ENCODE data around the gene PLEK2.
"Not testable (repeated sequence)": the region's sequence is repeated elsewhere in the genome, so short reads cannot be mapped to it uniquely, and the experiment has no call there.

PLEK2 gene

DNA sequence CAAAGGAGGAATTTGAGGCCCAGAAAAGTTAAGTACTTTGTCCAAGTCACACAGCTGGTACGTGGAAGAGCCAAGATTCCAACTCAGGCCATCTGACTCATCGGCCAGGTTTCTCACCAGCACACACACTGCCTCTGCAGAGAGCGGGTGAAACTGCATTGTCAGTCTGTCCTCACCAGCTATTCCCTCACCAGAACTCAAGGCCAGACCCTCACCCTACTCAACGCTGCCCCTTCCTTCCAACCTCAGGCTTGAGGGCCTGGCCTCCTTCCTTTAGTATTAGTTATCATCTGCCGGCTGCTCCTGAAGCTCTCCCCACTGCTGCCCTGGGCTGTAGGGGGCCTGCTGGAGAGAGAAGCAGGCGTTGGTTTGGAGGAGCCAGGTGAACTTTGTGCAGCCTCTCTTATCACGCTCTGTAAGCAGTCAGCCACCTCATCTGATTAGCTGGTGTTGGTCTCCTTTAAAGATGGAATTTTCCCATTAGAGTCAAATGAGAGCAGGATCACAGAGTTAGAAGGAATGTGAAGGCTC is 16.6 kb upstream of the PLEK2 start:
- DNase-seq: peak; percentile 56

DNA sequence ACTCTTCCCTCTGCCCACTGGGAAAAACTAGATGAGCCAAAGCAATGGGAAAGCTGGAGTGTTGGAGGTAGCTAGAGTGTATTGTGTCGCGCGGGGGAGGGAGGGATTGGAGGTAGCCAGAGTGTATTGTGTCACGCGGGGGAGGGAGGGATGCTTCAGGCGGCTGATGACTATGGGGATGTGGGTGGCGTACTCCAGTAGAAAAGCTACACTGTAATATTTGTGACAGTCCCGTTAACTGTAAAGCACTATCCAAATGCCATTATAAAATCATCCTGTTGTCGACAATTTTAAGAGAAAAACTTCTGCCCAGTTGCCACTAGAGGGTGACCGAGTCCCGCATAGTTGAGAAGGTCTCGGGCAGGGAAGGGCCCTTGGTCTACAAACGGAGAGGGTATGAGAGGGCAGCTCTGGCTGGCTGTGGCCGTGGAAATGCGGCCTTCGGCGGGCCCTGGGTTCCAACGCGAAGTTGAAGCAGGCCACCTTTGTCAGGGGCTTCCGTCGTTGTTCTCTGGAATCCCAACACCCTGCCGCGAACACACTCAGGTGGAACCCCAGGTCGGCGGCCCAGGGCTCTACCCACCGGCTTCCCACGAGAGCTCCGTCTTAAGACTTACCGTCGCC is 15.1 kb upstream of the PLEK2 start:
- peak; percentile 74 for DNase-seq

DNA sequence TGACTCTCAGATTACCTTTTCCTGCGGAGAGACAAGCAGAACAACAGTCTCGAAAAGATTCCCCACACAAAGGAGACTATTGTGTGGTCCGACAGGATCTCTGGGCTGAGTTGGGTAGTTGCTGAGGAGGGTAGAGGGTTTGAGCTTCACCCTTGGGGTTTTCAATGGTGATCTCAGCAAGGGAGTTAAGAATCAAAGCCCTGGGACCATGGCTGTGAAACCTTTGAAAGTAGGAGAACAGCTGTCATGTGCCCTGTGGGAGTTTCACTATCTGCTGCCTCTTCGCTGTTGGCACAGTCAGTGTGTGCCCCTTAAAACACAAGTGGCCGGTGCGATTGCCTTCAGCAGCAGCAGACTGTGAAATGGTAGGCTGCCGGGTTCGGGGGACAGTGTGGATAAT is 14.2 kb upstream of the PLEK2 start:
- DNase-seq: no peak

DNA sequence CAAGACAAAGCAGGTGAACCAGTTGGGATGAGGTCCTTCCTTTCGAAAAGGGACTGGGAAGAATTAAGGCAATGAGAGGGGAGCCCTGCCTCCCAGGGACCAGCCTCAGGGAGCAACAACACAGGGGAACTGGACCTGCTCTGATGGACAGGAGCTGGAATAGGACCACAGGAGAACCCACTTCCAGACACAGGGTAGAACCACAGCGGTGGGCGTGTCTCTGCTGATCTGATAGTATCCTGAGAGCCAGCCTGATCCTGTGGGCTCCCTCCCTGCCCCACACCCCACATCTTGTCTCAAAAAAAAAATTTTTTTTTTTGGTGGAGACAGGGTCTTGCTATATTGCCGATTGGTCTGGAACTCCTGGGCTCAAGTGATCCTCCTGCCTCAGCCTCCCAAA is 13.6 kb upstream of the PLEK2 start:
- no peak for DNase-seq

DNA sequence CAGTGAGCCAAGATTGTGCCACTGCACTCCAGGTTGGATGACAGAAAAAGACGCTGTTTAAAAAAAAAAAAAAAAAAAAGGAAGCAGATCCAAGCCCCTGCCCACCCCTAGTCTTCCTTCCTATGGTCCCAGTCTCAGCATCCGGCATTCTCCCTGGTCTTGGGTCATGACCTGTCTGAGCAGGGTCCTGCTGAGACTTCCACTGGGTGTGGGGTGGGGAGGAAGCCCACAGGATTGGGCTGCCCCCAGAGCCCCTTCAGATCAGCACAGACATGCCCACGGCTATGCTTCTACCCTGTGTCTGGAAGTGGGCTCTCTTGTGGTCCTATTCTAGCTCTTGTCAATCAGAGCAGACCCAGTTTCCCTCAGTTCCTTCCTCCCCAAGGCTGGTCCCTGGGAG is 12.6 kb upstream of the PLEK2 start:
- no peak for DNase-seq

DNA sequence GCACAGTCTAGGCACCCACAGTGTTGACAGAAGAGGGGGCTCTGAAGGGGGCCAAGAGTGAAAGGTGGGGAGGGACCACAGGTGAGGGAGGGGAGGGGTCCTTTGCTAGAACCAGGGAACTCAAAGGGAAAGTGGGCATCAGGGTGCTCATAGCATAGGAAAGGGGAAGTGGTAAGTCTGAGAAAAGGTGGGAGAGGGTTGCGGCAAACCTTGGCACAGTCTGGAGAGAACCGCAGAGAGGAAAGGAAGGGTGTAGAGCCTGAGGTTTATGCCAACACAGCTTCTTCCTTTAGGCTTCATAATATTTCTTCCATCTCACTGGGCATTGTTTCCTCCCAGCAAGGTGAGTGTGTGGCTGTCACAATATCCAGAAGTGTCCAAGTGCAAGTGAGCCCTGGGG is 11.5 kb upstream of the PLEK2 start:
- no peak for DNase-seq

DNA sequence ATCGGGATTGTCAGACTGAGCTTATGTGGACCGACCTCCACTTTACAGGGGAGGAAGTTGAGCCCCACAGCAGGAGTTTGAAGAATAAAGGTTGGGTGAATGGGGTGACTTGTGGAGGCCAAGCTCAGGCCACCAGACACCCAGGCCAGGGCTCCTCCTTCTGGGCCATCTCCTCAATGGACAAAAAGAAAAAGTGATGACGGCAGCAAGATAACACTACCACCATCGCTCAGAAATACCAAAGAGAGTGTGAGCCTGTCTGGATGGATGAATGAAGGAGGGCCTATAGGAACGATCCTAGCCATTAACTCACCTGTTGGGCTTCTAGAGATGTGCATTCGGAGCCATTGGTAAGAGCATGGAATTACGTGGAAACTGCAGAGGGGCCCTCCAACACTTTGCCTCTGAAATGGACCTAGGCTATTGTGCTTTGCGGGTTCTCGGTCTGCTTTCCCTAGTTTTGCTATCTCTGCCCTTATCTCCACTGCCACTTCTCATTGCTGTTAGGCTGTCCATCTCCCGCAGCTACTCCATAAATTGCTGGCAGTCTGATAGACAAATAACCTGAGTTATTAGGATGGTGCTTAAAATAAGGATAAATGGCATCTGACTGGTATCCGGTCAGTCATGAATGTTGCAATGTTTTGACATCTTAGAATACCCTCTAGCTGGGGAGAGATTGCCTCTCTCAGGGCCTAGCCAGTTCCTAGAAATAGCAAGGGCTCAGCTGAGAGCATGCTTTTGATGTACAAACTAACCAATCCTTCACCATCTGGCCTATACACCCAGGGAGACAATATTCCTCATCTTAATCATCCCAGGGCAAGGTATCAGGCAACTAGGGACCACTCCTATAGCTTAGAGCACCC is 9.6 kb upstream of the PLEK2 start:
- no peak for DNase-seq

DNA sequence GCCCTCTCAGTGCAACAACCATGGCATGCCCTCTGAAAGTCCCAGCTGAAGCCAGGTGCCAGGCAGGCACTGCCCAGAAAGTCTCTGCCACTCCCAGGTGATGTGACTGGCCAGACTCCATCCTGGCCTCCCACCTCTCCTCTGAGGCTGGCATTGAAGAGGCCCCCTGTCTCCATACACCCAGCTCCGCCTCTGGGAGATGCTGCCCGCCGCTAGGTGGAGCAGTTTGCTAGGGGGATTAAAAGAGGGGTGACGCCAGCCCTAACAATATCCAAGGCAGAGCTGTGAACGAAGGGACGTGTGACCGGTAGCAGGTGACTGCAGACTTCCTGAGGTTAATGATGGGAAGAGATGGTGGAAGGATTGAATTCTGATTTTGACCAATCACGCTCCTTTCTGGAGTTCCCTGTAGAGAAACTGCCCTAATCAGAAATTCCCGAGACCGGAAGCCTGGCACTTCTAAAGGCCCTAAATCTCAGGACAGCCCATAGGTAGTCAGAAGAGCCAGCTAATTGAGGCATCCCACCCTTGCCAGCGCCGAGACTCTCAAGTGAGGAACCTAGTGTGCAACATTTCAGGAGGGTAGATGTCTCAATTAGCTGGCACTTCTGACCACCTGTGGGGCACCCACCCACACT is 8.3 kb upstream of the PLEK2 start:
- no peak for DNase-seq

DNA sequence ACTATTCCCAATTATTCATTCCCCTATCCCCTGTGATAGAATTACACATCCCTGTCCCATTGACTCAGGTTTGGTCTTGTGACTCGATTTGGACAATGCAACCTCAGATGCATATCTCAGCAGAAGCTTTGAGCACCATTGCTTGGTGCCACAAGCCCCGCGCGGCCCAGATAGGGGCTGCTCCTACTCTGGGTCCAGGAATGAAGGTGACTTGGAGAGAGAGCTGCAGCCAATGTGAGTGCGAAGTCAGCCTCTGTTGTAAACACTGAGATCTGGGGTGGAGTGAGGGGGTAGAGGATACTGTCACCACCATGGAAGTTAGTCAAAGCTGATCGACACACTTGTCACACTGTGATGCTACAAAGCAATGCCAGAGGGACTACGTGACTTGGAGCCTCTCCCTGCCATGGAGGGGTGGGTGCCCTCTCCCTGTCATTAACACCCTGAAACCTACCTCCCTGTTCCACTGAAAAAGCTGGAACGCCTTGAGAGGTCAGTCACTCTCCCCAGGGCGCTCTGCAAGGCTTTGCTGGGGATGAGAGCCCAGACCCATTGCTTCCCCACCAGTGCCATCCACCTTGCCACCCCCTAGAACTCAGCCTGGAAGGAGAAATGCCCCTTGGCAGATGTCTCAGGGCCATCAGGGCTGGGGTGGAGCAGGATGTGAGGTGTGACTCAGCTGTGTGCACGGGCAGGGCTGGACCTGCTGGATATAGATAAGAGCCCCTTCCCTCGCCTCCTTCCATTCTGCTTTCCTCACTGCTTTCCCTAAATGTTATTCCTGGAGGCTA is 6.6 kb upstream of the PLEK2 start:
- DNase-seq: no peak

DNA sequence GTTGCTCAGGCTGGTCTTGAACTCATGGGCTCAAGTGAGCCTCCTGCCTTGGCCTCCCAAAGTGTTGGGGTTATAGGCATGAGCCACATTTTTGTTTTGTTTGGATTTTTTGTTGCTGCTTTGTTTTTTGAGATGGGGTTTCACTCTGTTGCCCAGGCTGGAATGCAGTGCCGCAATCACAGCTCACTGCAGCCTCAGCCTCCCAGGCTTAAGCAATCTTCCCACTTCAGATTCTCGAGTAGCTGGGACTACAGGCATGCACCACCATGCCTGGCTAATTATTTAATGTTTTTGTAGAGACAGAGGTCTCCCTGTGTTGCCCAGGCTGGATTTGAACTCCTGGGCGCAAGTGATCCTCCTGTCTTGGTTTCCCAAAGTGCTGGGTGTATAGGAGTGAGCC is 5.7 kb upstream of the PLEK2 start:
- DNase-seq: peak; percentile 26

DNA sequence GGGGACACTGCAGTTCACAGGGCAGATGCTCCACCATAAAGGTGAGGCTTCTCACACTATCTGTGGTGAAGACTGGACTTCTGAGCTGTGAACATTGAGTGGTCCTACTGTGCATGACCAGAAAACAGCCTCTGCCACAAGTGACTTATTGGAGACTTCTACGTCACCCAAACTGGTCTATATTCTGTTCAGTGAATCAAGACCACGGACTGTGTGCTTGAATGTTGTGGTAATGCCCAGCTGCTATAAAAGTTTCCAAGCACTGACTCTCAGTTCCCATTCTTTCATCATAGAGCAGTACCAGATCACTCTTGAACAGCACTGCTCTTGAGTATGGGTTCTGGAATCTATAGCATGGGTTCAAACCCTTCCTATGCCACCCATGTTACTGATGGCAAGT is 4.8 kb upstream of the PLEK2 start:
- DNase-seq: no peak

DNA sequence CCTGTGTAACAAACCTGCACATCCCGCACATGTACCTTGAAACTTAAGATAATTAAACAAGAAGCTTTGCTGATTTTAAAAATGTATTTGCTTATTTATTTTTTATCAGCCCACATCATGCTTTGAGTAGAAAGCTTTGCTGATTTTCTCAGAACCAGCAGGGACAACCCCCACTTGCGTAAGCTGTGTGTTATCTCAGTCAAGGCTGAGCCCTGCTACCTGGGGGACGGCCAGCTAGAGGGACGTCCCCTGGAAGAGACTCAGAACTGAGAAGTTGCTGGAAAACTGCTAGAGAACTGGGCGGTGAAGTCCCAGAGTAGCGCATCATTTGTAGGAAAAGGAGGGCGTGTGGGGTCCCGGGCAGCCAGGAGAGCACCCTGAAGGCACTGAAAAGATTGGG is 4.1 kb upstream of the PLEK2 start:
- no peak for DNase-seq

DNA sequence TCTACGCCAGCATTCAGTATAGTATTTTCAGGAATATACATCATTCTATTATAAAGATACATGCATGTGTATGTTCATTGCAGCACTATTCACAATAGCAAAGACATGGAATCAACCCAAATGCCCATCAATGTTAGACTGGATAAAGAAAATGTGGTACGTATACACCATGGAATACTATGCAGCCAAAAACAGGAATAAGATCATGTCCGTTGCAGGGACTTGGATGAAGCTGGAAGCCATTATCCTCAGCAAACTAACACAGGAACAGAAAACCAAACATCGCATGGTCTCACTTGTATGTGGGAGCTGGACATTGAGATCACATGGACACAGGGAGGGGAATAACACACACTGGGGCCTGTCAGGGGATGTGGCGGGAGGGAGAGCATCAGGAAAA is 3.6 kb upstream of the PLEK2 start:
- DNase-seq: not testable (repeated sequence)

DNA sequence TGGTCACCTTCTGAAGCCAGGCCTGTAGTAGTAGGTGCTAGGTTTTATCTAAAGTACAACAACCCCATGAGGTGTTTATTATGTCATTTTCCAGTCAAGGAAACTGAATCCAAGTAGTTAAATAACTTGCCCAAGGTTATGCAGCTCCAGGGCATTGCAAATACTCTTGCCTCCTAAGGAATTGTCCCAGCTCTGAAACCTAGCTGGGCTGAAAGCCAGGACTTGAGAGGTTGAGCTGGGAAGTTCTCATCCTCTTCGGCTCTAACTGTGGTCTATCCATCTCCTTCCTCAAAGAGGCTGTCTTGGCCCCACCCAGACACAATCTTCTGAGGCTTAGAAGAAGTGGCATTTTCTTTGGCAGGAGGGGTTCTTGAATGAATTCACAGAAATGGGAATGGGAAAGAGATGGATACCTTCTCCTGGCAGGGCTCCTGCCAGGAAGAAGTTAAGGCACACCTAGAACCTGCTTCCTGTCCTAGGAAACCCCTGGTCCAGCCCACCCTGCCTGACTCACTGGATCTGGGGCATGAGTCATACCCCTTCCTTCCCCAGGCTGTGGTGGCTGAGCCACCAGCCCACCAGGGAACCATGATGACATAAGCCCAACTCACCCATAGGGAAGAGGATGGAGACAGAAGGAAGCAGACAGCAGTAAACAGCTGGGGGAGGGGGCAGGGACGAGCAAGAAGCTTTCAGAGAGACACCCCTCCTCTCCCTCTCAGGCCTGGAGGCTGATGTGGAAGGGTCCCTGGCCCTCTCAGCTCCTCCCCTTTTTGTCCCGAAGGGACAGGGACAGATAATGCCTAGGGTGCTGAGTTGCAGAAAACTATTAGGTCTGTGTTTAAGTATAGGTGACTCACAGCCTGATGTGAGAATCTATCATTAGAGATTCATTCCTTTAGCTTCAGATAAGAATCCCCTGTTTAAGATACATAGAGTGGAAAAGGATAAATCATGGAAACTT is 2.1 kb upstream of the PLEK2 start:
- DNase-seq: peak; percentile 83

DNA sequence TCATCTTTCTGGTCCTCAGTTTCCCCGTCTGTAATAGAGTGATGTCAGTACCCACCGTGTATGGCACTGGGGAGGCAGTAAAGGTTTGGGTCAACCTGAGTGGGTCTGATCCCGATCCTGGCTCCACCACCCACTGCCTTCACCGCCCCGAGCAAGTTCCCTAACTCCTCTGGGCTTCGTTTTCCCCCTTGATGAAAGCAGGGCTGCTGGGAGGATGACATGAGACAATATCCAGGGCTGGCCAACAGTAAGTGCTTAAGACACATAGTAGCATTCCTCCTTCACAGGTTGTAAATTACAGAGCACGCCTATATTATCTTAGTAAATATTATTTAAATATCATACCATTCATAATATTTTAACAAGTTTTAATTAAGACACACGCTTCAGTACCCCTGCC is 595 bp downstream of the PLEK2 start:
- DNase-seq: no peak

DNA sequence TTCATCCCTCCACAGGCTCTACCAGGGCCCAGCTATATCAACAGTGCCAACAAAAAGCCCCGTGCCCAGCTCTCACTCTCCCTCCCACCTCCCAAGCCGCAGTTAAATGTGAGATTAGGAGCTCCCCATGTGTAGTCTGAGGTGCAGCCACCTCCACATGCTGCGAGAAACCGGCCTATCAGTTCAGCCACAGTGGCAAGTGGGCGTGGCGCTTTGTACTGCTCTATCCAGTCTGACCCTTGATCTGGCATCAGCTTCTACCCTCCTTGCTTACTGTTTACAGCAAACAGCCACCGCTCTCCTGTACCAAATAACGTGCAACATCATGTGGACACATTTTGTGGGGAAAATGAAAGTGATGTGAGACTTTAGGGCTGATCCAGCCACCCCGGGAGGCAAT is 1.7 kb downstream of the PLEK2 start:
- DNase-seq: no peak

DNA sequence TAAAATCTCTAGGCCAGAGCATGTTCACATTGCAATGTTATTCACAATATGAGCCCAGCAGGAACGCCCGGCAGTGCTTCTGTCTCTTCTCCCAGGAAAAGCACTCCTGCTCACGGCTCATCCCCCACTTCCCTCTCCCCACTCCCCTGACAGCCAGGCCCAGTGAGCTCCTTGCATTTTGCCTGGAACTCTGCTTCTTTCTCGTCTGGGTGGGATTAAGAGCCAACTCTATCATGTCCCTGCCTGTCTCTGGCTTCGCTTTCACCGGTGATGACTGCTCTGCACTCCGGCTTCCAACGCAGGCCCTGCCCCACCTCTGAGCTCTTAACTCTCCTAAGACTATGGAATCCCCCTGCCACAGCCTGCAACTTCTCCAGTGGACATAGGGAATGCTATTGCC is 2.5 kb downstream of the PLEK2 start:
- no peak for DNase-seq

DNA sequence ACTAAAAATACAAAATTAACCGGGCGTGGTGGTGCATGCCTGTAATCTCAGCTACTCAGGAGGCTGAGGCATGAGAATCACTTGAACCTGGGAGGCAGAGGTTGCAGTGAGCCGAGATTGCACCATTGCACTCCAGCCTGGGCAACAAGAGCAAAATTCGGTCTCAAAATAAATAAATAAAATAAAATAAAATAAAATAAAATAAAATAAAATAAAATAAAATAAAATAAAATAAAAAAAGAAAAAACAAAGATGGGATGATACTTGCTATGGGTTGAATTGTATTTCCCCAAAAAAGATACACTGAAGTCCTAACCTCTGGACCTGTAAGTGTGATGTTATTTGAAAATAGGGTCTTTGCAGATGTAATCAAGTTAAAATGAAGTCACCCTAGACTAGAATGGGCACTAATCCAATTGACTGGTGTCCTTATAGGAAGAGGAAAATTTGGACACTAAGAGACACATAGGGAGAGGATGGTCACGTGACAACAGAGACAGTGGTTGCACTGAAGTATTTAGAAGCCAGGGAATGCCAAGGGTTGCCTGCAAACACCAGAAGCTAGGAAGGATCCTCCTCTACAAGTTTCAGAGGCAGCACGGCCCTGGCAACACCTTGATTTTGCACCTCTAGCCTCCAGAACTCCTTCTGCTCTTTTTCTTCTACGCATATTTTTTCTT is 3.7 kb downstream of the PLEK2 start:
- DNase-seq: not testable (repeated sequence)

DNA sequence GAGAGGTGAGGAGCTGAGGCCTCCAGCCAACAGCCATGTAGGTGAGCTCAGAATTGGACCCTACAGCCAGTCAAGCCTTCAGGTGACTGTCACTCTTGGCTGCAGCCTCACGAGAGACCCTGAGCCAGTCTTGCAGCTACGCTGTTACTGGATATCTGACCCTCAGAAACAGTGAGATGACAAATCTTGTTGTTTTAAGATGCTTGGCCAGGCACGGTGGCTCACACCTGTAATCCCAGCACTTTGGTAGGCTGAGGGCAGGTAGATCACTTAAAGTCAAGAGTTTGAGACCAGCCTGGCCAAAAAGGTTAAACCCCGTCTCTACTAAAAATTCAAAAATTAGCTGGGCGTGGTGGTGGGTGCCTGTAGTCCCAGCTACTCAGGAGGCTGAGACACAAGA is 6.2 kb downstream of the PLEK2 start:
- DNase-seq: no peak

DNA sequence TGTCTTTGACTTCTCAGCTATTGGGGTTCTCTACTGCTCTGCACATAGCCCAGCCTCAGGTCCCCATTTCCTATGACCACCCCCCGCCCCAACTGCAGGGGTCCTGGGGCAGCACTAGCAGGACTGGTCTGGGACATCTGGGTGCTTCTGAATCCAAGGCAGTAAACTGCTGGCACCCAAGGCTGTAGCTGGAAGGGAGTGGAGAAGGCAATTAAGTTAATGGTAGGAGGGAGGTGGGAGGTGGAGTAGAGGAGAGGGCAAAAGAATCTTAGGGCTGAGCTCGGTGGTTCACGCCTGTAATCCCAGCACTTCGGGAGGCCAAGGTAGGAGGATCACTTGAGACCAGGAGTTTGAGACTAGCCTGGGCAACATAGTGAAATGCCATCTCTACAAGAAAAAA is 11.5 kb downstream of the PLEK2 start:
- DNase-seq: no peak

DNA sequence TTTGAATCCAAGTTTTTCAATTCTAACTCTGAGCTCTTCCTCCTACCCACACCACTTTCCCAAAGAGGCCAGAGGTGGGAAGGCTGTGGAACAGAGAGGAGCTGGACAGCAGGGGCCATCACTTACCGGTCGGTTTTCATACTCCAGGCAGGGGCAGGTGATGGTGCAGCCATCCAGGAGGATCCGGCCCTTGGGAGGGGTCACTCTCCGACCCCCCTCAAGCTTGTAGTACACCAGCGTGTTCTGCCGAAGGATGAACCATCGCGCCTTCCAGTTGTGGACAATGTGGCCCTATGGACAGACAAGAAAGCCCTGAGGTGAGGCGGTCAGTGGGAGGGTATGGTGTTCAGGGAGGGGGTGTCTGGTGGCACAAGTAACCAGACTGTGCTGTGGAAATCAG is 14.4 kb downstream of the PLEK2 start:
- no peak for DNase-seq
